Stimulated activated CD8-positive, alpha-beta memory T cell treated with anti-CD3 and anti-CD28 coated beads, Interleukin-4, amount 100 ng/mL, for 24 hours (primary cell): ENCODE data around the gene SLC2A3.
"Not testable (repeated sequence)": the region's sequence is repeated elsewhere in the genome, so short reads cannot be mapped to it uniquely, and the experiment has no call there.

ENCODE experiments used
- DNase-seq: peaks from one replicate; pipeline ENCODE4 v3.0.0-alpha.2; 2020; ENCODE audit warnings: low read depth

The SLC2A3 gene

DNA sequence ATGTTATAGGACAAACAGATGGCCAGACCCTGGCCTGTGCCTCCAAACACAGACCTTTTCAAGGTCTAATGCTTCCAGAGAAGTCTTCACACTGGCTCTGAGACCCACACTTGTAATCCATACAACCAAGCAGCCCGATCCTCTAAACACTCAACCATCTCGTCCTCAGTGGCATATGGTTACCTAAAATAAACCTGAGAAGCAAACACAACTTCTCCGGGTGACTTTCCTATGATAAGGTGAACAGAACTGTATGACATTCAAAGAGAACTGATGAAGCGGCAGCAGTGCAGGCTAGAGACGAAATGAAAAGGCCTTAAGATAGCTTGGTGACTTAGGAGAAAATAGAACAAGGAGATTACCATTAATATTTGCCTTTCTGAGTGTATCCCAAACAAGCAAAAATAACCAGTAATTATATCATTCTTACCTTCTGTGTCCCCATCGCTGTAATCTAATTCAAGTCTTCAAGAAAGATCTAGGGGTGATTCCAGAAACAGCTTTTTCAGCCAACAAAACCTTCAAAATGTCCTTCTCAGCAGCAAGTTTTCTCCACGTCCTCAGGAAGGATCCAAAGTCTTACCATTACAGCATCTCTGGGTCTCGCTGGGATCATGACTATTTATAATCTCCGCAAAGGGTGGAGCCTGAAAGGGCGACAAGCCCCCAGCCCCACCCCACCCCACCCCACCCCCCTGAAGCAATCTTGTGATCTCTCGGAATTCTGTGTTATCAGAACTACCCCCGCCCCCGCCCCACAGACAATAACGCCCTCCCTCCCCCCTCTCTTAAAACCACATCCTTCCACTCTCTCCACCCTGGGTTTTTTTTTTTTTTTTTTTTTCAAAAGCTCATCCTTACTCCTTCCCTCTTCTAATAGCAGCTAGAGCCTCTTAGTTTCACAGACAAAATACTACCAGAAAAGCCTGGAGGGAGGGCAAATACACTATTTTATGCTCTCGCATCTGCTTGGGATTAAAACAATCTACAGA is at the start of gene SLC2A3:
SLC2A3 (minus strand) TSS at position 598 of the 992 bp plus-strand sequence; CDS start at position 445, 153 bp downstream.
- DNase-seq = peak; percentile 30

DNA sequence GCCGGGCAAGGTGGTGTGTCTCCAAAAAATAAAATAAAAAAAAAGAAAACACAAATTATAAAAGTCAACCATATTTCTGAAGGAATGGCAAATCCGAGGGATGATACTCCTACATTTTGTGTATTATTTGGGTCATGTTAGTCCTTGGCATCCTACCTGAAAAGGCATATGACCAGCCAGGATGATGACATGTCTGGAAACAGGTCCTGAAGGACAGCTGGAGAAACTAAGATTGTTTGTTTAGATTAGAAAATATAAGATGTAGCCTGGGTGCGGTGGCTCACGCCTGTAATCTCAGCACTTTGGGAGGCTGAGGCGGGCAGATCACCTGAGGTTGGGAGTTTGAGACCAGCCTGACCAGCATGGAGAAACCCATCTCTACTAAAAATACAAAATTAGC is 48.9 kb upstream of the SLC2A3 start:
- no peak for DNase-seq

DNA sequence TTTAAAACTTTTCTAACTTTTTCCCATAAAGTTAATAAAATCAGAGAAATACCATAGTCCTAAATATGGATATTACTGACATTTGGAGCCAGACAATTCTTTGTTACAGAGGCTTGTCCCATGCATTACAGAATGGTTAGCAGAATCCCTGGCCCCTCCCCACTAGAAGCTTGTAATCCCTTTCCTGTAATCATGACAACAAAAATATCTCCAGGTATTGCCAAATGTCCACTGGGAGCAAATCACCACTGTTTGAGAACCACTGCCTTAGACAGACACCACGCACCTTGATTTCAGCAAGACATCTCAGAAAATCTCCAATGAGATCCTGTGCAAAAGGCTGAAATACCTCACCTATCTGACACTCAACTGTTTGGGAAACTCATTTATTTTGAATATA is 47.5 kb upstream of the SLC2A3 start:
- DNase-seq = not testable (repeated sequence)

DNA sequence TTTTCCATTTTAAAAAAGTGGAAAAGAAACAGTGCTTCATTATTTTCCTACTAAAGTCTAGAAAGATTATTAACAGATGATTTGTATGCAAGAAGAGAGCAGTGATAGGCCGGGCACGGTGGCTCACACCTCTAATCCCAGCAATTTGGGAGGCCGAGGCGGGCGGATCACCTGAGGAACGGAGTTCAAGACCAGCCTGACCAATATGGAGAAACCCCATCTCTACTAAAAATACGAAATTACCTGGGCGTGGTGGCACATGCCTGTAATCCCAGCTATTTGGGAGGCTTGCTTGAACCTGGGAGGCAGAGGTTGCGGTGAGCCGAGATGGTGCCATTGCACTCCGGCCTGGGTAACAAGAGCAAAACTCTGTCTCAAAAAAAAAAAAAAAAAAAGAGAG is 47.0 kb upstream of the SLC2A3 start:
- not testable (repeated sequence) for DNase-seq

DNA sequence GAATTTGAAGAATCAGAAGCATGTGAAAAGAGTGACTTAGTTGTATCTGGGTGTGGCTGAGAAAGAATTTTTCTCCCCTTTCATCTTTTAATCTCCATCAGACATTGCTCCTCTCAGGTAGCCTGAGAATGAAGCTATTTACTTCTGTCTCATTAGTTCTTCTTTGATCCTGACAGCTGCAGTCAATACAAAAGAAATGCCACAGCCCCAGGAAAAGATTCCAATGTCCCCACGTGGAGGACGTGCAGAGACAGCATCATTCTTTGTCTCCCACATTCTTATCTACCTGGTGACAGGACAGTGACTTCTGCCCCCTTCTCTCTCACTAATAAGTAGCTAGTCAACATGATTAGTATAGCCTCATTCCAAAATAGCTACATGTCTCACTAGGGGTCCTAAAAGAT is 46.3 kb upstream of the SLC2A3 start:
- not testable (repeated sequence) for DNase-seq

DNA sequence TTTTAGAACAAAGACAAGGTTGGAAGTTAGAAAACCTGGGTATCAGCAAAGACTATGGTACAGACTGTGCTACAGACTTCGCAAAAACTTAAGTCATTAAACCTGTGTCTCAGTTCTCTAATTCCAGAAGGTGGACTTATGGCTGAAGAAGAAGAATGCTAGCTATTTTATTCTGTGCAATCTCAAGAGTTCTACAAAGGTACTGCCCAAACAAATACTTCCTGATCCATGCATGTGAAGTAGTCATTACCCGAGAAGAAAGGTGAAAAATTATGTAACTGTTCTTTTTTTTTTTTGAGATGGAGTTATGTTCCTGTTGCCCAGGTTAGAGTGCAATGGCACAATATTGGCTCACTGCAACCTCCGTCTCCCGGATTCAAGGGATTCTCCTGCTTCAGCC is 45.5 kb upstream of the SLC2A3 start:
- no peak for DNase-seq

DNA sequence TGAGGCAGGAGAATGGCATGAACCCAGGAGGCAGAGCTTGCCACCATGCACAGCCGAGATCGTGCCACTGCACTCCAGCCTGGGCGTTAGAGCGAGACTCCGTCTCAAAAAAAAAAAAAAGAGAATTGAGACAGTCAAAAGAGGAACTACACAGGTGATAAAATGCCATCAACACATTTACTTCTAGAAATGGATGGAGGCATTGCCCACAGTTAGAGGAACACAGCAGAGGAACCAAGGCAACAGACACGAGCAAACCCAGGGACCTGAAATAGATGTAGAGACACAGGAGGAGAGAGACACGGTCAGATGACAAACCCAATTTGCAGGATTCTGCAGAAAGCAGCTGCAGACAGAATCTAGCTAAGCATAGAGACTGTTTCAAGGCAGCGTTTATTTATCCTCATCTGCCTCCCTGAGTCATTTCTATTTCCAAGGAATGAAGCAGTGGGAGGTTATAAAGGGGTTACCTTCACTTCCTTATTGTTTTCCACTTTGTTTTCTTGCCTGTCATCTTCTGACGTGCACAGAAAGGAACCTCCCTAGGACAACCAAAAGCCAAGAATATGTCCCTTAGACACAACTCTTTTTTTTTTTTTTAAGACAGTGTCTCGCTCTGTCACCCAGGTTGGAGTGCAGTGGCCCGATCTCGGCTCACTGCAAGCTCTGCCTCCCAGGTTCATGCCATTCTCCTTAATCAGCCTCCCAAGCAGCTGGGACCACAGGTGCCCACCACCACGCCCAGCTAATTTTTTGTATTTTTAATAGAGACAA is 41.6 kb upstream of the SLC2A3 start:
- not testable (repeated sequence) for DNase-seq

DNA sequence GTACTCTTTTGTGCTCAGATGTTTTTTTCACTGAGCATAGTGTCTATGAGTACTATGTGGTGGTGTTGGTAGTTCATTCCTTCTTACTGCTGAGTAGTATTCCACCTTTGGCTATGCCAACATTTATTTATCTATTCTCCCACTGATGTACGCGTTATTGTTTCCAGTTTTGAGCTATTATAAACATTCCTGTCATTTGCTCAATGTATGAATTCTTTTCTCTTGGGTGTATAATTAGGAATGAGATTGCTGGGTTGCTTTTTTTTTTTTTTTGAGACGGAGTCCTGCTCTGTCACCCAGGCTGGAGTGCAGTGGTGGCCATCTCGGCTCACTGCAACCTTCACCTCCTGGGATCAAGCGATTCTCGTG is 37.5 kb upstream of the SLC2A3 start:
- DNase-seq = no peak

DNA sequence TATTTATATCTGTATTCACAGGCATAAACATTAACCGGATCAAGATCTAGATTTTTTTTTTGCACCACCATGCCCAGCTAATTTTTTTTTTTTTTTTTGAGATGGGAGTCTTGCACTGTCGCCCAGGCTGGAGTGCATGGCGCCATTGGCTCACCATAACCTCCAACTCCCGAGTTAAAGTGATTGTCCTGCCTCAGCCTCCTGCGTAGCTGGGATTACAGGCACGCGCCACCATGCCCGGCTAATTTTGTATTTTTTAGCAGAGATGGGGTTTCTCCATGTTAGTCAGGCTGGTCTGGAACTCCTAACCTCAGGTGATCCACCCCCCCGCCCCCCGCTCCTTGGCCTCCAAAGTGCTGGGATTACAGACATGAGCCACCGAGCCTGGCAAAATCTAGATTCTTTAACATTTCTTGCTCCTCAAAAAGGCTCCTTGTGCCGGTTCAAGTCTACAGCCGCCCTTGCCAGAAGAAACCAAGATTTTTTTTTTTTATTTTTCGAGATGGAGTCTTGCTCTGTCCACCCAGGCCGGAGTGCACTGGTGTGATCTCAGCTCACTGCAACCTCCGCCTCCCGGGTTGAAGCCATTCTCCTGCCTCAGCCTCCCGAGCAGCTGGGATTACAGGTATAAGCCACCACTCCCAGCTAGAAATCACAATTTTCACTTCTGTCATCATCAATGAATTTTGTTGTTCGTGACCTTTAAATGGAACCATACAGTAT is 36.9 kb upstream of the SLC2A3 start:
- no peak for DNase-seq

DNA sequence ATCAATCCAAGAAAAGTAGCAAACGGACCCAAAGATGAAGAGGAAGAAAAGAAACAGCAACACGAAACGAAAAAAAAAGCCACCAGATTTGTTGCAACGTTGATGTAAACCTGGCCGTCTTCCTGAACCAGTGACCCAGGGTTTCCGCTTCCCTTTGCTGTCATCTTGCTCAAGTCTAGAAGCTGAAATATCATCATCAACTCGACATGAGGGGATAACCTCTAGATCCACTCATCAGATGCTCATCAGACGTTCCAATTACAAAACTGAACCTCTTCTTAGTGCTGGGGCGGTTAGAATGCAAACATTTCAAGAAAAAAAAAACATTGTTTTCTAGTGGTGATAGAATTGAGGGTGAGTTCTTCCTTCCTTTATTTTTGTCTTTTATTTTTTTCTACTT is 36.3 kb upstream of the SLC2A3 start:
- not testable (repeated sequence) for DNase-seq

DNA sequence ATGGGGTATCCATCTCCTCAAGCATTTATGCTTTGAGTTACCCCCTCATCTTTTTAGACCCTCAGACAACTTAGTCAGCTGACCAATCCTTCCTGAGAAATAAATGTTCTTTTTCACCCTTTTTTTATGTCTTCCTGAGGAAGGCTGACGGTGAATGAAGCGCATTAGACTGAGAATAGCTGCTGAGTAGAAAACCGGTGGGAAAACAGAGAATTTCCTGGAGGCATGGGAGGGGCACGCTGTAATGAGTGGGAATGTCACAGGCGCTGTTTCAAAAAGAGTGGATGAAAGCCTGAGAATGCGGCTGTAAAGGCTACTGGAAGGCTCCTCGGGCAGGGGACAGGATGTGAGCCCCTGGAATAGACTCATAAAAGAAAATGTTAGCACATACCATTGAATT is 35.8 kb upstream of the SLC2A3 start:
- not testable (repeated sequence) for DNase-seq

DNA sequence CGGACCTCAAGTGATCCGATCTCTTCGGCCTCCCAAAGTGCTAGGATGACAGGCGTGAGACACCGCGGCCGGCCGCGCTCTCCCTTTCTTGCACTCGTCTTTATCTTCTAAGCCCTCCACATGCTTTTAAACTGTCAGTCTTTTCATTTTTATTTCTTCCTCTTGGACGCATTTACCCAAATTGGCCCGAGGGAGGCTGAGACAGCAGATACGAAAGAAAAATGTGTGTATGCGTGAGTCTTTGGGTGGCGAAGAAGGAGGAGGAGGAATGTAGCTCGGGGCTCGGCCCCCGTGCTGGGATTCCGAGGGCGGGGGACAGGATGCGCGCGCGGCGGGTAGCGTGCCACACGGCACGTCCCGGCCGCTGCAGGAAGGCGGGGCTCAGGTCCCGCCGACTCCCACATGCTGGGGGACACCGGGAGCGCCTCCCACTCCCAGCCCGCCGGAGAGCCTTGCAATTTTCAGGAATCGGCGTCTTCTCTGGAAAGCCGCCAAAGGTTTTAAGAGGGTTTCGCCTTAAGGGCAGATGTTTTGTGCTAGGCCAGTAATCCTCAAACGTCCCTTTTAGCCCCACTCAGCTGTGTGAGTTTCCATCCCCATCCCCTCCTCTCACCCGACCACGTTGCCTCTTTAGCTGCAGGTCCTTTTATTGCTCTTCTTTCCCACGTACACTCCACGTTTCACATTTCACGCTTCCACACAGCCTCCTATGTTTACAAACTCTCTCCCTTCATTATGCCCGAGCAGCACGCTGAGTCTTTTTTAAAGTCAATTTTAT is 34.7 kb upstream of the SLC2A3 start:
- peak; percentile 79 for DNase-seq

DNA sequence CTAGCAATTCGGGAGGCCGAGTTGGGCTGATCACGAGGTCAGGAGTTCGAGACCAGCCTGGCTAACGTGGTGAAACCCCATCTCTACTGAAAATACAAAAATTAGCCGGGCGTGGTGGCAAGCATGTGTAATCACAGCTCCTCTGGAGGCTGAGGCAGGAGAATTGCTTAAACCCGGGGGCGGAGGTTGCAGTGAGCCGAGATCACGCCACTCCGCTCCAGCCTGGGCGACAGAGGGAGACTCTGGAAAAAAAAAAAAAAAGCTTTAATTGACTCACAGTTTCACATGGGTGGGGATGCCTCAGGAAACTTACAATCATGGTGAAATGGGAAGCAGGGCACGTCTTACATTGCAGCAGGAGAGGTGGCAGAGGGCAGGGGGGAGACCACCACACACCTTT is 30.6 kb upstream of the SLC2A3 start:
- no peak for DNase-seq

DNA sequence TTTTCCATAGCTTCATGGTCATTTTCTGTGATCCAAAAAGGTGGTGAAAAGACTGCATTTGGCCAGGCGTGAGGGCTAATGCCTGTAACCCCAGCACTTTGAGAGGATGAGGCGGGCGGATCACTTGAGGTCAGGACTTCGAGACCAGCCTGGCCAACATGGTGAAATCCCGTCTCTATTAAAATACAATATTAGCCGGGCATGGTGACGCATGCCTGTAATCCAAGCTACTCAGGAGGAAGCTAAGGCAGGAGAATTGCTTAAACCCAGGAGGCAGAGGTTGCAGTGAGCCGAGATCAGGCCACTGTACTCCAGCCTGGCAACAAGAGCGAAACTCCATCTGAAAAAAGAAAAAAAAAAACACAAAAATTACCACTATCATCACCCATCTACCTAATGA is 28.7 kb upstream of the SLC2A3 start:
- not testable (repeated sequence) for DNase-seq

DNA sequence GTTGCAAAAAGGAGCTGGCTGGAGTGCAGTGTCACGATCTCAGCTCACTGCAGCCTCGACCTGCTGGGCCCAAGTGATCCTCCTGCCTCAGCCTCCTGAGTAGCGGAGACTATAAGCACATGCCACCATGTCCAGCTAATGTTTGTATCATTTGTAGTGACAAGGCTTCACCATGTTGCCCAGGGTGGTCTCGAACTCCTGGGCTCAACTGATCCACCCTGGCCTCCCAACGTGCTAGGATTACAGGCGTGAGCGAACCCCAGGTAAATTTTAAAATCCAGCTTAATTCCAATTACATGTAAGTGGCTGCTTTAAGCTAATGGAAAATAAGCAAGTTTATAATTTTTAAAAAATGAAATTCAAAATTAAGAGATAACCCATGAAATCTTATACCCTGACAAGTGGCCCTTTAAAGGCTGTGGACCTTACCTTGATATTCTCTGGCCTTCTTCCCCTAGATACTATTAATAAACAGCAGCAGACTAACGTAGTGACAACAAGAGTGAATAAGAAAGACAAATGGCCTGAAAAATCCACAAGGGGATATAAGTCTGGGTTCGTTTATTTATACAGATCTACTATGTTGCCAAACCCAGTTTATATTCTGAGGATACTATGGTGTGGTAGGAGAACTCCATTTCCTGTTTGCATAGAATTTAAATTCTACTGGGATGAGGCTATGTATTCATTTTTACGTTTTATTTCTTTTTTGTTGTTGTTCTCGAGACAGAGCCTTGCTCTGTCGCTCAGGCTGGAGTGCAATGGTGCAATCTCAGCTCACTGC is 25.6 kb upstream of the SLC2A3 start:
- DNase-seq = no peak

DNA sequence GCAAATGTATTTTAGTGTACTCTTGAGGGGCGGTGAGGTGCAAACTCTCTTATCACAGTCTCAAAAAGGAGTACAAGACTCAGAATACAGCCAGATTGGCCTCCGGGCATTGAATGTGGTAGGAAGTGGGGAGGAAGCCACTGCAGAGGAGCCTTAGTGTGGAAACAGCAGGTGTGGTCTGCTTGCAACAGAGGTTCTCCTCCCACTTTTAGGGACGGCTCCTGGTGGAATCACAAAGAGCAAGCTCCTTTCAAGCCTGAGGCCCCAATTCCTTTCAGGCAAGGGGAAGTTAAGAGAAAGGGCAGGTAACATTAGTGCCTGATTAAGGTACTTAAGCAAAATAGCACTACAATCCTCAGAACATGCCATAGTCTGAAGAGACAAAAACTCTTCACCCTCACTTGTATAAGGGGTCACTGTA is 23.7 kb upstream of the SLC2A3 start:
- DNase-seq = no peak

DNA sequence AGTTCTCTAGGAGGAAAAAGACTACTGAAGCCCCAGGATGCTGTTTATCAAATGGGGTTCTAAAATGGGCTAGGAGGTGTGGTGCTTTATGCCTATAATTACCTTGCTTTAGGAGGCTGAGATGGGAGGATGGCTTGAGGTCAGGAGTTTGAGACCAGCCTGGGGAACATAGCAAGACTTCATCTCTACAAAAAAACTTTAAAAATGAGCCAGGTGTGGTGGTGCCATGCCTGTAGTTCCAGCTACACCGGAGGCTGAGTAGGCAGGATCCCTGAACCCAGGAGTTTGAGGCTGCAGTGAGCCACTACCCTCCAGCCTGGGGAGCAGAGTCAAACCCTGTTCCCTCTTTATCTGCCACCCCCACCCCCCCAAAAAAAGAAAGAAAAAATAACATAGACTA is 23.3 kb upstream of the SLC2A3 start:
- DNase-seq = no peak

DNA sequence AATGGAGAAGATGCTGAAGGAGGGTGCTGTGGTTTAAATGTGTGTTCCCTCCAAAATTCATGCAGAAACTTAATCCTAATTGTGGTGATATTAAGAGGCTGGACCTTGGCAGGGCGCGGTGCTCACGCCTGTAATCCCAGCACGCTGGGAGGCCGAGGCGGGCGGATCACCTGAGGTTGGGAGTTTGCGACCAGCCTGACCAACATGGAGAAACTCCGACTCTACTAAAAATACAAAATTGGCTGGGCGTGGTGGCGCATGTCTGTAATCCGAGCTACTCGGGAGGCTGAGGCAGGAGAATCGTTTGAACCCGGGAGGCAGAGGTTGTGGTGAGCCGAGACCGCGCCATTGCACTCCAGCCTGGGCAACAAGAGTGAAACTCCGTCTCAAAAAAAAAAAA is 18.9 kb upstream of the SLC2A3 start:
- not testable (repeated sequence) for DNase-seq

DNA sequence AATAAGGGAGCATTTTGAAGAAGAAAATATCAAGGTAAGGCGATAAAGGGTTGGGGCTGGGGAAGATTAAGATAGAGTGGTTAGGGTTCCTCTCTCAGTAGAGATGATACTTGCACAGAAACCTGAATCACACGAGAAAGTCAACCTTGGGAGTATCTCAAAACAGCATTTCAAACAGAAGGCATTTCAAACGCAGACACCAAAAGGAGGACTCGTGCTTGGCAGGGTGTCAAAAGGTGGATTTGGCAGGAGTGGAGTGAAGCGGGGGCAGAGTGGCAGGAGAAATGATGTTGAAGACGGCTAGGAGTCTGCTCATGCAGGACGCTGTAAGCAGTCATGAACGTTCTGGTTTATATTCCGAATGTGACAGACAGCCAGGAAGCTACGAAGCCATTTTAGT is 18.4 kb upstream of the SLC2A3 start:
- not testable (repeated sequence) for DNase-seq

DNA sequence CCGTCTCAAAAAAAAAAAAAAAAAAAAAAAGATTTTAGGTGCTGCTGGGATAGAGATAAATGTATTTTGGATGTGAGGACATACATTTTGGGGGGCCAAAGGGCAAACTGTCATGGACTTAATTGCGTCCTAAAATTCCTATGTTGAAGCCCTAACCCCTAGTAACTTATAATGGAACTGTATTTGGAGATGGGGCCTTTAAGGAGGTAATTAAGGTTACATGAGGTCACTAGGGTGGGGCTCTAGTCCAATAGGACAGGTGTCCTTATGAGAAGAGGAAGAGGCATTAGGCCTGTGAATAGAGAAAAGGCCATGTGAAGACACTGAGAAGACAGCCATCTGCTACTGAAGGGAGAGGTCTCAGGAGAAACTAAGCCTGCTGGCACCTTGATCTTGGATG is 17.9 kb upstream of the SLC2A3 start:
- DNase-seq = not testable (repeated sequence)

DNA sequence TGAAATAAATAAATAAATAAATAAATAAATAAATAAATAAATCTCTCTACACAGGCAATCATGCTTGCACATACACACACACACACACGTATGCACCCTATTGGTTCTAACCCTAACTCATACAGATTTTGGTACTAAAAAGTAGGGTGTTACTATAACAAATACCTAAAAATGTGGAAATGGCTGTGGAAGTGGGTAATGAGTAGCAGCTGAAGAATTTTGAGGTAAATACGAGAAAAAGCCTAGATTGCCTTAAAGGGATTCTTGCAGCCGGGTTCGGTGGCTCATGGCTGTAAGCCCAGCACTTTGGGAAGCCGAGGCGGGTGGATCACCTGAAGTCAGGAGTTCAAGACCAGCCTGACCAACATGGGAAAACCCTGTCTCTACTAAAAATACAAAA is 15.7 kb upstream of the SLC2A3 start:
- DNase-seq = no peak
